Measurements from ENCODE around the gene RELB. TPM values are rescaled to one million over a fixed set of nuclear protein-coding genes. Genes with fewer than 3 reads are reported as not detected.
A peak's percentile ranks its signal among the peaks of the same experiment; 100 is the strongest.

Gene RELB
- total and polyA plus RNA-seq, 9 of the 15 experiments (the other 6 are each of a cell fraction or from before 2014, with no cell fraction given), result 0.15 to 1.1 (median 0.28) TPM; not detected in 2

DNA sequence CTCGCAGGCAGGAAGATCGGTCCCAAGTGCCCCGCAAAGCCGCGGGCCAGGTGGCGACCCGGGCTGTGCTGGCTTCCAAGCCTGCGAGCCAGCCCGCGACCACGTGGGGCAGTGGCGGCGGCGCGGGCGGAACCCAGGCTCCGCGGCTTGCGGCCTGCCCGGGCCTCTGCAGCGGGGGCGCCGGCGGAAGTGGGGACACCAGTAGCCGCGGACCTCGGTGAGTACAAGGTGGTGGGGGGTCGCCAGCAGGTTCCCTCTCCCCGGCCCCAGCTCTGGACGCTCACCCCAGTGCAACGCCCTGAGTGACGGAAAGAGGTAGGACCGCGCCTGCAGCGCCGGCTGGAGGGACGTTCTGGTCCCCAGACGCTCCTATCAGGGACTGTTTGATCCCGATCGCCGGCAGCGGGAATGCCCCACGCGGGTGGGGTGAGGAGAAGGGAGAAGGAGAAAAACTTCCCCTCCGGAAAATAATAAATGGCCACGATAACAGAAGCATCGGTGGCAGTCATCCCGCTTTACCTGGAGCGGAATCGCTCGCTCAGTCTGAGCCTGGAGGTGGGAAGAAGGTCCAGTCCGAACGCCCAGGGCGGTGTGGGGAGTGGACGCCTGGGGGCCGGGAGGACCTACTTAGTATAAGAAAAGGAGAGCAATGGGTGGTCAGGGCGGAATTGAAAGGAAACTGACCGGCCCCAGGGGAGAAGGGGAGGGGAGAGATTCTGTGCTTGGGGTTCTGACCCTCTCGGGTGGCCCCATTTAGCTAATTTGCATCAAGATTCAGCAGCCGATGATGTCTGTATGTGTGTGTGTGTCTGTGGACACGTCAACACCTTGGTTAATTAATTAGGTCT lies 78.0 kb downstream of the RELB start, which contains the start of gene GEMIN7 (continued):
- 0 out of 2 replicates have a peak, but pooled peaks have one; percentile 18 for TF ChIP-seq LEF1 (IDR thresholded peaks at IDR 0.05)
- peak; percentile 90 for TF ChIP-seq THAP7 (CRISPR knock-in tag; IDR thresholded peaks at IDR 0.05)
- no peak for TF ChIP-seq ZNF778 (CRISPR knock-in tag; IDR thresholded peaks at IDR 0.05)
- peak; percentile 77; the same call in 1 of the 2 replicates for TF ChIP-seq FOXP4 (CRISPR knock-in tag; IDR thresholded peaks at IDR 0.05; ENCODE audit: borderline replicate concordance)
- TF ChIP-seq HNRNPUL1 (IDR thresholded peaks at IDR 0.05; ENCODE audit: low read length), result no peak
- TF ChIP-seq CTBP1 (IDR thresholded peaks at IDR 0.05; ENCODE audit: borderline replicate concordance), result peak; percentile 91
- no peak for TF ChIP-seq EP300 (IDR thresholded peaks at IDR 0.05; ENCODE audit: low read length)
- no peak for TF ChIP-seq ARID2 (IDR thresholded peaks at IDR 0.05)
- no peak for TF ChIP-seq U2AF2 (optimal IDR thresholded peaks at IDR 0.05; ENCODE audit: low read depth, low read length)
- TF ChIP-seq ZNF764 (CRISPR knock-in tag; IDR thresholded peaks at IDR 0.05; ENCODE audit: low read depth), result no peak; the same call in 1 of the 2 replicates
- TF ChIP-seq E2F4 (CRISPR knock-in tag; IDR thresholded peaks at IDR 0.05; ENCODE audit: low read depth), result no peak
- no peak for TF ChIP-seq ZNF184 (CRISPR knock-in tag; IDR thresholded peaks at IDR 0.05)
- 0 out of 2 replicates have a peak, but pooled peaks have one; percentile 30 for TF ChIP-seq NBN (IDR thresholded peaks at IDR 0.05; ENCODE audit: low read depth)
- peak; percentile 32 to 86; a peak in 1 of 4 replicates for TF ChIP-seq NONO (IDR thresholded peaks at IDR 0.05; ENCODE audit: low read depth in 2 of 2, low read length in 1 of 2)
- TF ChIP-seq ETS2 (tag; IDR thresholded peaks at IDR 0.05; ENCODE audit: borderline replicate concordance, poor library complexity, severe bottlenecking), result no peak
- TF ChIP-seq ARID3B (CRISPR knock-in tag; IDR thresholded peaks at IDR 0.05; ENCODE audit: borderline replicate concordance), result no peak
- no peak for TF ChIP-seq ZC3H8 (IDR thresholded peaks at IDR 0.05)
- TF ChIP-seq MED1 (CRISPR knock-in tag; IDR thresholded peaks at IDR 0.05; ENCODE audit: borderline replicate concordance), result peak; percentile 88; the same call in 1 of the 2 replicates
- peak; percentile 84 for TF ChIP-seq SMAD4 (CRISPR knock-in tag; conservative IDR thresholded peaks at IDR 0.05)
- TF ChIP-seq ATF3 (IDR thresholded peaks at IDR 0.05), result no peak
- peak; percentile 81 for TF ChIP-seq ATF3 (CRISPR knock-in tag; conservative IDR thresholded peaks at IDR 0.05)
- no peak for TF ChIP-seq SREBF2 (CRISPR knock-in tag; IDR thresholded peaks at IDR 0.05)
- no peak for TF ChIP-seq HDGF (IDR thresholded peaks at IDR 0.05)

Measured in K562 (cell line).